HG03521 (cell line): ENCODE data around the gene GPR87.

Source experiments
- ATAC-seq: cut with Tn5 transposase; IDR thresholded peaks from one replicate; pipeline ENCODE4 v1.9.1; 2021; ENCODE audit warnings: mild to moderate bottlenecking, moderate library complexity; ENCODE audit not compliant: unreplicated experiment

Gene GPR87

GRCh38 chr3:151316267-151316991 is at the start of gene GPR87:
Gene GPR87, minus strand, starts transcription at chr3:151316820. Its CDS starts 16,720 bp downstream, at chr3:151300100.
- ATAC-seq: no peak

GRCh38 chr3:151362751-151363174 is 46.1 kb upstream of the GPR87 start:
- ATAC-seq: no peak

- ATAC-seq: no peak
These were observed 40.8 kb upstream of the GPR87 start for GRCh38 chr3:151357463-151357850.

GRCh38 chr3:151356794-151357462 is 40.3 kb upstream of the GPR87 start:
- ATAC-seq: no peak

GRCh38 chr3:151351648-151352047 is 35.0 kb upstream of the GPR87 start:
- no peak for ATAC-seq

- no peak for ATAC-seq
These were observed 34.6 kb upstream of the GPR87 start for GRCh38 chr3:151351219-151351618.

GRCh38 chr3:151350656-151351055 is 34.0 kb upstream of the GPR87 start:
- ATAC-seq: no peak

GRCh38 chr3:151347432-151347831 is 30.8 kb upstream of the GPR87 start:
- no peak for ATAC-seq

GRCh38 chr3:151346292-151346691 is 29.7 kb upstream of the GPR87 start:
- ATAC-seq: no peak

- no peak for ATAC-seq
These were observed 29.2 kb upstream of the GPR87 start for GRCh38 chr3:151345859-151346258.

- no peak for ATAC-seq
These were observed 15.1 kb upstream of the GPR87 start for GRCh38 chr3:151331696-151332095.

GRCh38 chr3:151330899-151331298 is 14.3 kb upstream of the GPR87 start:
- ATAC-seq: no peak

- ATAC-seq: no peak
These were observed 13.8 kb upstream of the GPR87 start for GRCh38 chr3:151330379-151330778.

GRCh38 chr3:151329363-151329762 is 12.7 kb upstream of the GPR87 start, which contains the start of gene P2RY13:
Gene P2RY13, minus strand, starts transcription at chr3:151329549. Its CDS starts 21 bp downstream, at chr3:151329528.
- no peak for ATAC-seq

- ATAC-seq: no peak
These were observed 11.8 kb upstream of the GPR87 start for GRCh38 chr3:151328298-151328995.

GRCh38 chr3:151327571-151328198 is 11.1 kb upstream of the GPR87 start:
- ATAC-seq: no peak

- no peak for ATAC-seq
These were observed 5.9 kb upstream of the GPR87 start for GRCh38 chr3:151322511-151322910.

GRCh38 chr3:151321526-151321925 is 4.9 kb upstream of the GPR87 start:
- ATAC-seq: no peak

- ATAC-seq: no peak
These were observed 3.5 kb upstream of the GPR87 start for GRCh38 chr3:151320131-151320530.

GRCh38 chr3:151319628-151320027 is 3.0 kb upstream of the GPR87 start:
- no peak for ATAC-seq

GRCh38 chr3:151318991-151319390 is 2.4 kb upstream of the GPR87 start:
- ATAC-seq: no peak
